Measurements from ENCODE around the gene RNF11. TPM values are rescaled to one million over a fixed set of nuclear protein-coding genes. Genes with fewer than 3 reads are reported as not detected.

RNF11 gene
- polyA plus RNA-seq, 1 donor from 2014 or later, result 210 TPM

GRCh38 chr1:51215169-51215568 is 20.9 kb upstream of the RNF11 start:
- Histone ChIP-seq H2AFZ (ENCODE audit: low read depth, low read length) (no peak overlapping the region), H3K27ac (ENCODE audit: low read length) (no peak overlapping the region), H3K79me2 (replicated peaks; ENCODE audit: insufficient read depth, low read length) (no peaks in the 10 kb centered on the region), H3K9me3 (ENCODE audit: low read length) (no peaks in the 10 kb centered on the region), H3K9me2 (ENCODE audit: insufficient read depth, low read length) (no peaks in the 10 kb centered on the region), H3F3A (ENCODE audit: insufficient read depth, low read length, poor library complexity, severe bottlenecking) (no peaks in the 10 kb centered on the region), H3K27me3 (ENCODE audit: insufficient read depth, low read depth, low read length) (no peaks in the 10 kb centered on the region), H4K20me1 (ENCODE audit: insufficient read depth) (no peaks in the 10 kb centered on the region), H3K4me3 (ENCODE audit: low read length) (no peak overlapping the region), H3K36me3 (ENCODE audit: insufficient read depth, low read length) (no peaks in the 10 kb centered on the region), H3K4me2 (ENCODE audit: low read length) (no peak overlapping the region), H3K9ac (ENCODE audit: low read length) (no peak overlapping the region)
- no peak for TF ChIP-seq TAF1 (IDR thresholded peaks at IDR 0.05; ENCODE audit: low read depth)
- TF ChIP-seq REST (IDR thresholded peaks at IDR 0.05; ENCODE audit: borderline replicate concordance), result no peak
- TF ChIP-seq SMC3 (conservative IDR thresholded peaks at IDR 0.05; ENCODE audit: poor library complexity), result no peak
- no peak for TF ChIP-seq EZH2 (IDR thresholded peaks at IDR 0.05; ENCODE audit: borderline replicate concordance, insufficient read depth, low read length, poor library complexity, severe bottlenecking)
- TF ChIP-seq CTCF (IDR thresholded peaks at IDR 0.05; ENCODE audit: poor library complexity, severe bottlenecking), result no peak
- no peak for TF ChIP-seq MXI1 (conservative IDR thresholded peaks at IDR 0.05; ENCODE audit: poor library complexity, severe bottlenecking)
- no peak for TF ChIP-seq POLR2AphosphoS5 (IDR thresholded peaks at IDR 0.05)
- no peak for TF ChIP-seq EP300 (conservative IDR thresholded peaks at IDR 0.05; ENCODE audit: poor library complexity, severe bottlenecking)
- TF ChIP-seq RAD21 (conservative IDR thresholded peaks at IDR 0.05), result no peak

- Histone ChIP-seq H2AFZ (ENCODE audit: low read depth, low read length) (no peak overlapping the region), H3F3A (ENCODE audit: insufficient read depth, low read length, poor library complexity, severe bottlenecking) (no peaks in the 10 kb centered on the region), H3K9me2 (ENCODE audit: insufficient read depth, low read length) (no peaks in the 10 kb centered on the region), H3K4me3 (ENCODE audit: low read length) (no peak overlapping the region), H3K27me3 (ENCODE audit: insufficient read depth, low read depth, low read length) (no peaks in the 10 kb centered on the region), H4K20me1 (ENCODE audit: insufficient read depth) (no peaks in the 10 kb centered on the region), H3K27ac (ENCODE audit: low read length) (no peak overlapping the region), H3K4me2 (ENCODE audit: low read length) (no peak overlapping the region), H3K79me2 (replicated peaks; ENCODE audit: insufficient read depth, low read length) (no peaks in the 10 kb centered on the region), H3K36me3 (ENCODE audit: insufficient read depth, low read length) (no peaks in the 10 kb centered on the region), H3K9me3 (ENCODE audit: low read length) (no peaks in the 10 kb centered on the region), H3K9ac (ENCODE audit: low read length) (no peak overlapping the region)
- TF ChIP-seq REST (IDR thresholded peaks at IDR 0.05; ENCODE audit: borderline replicate concordance), result no peak
- no peak for TF ChIP-seq EP300 (conservative IDR thresholded peaks at IDR 0.05; ENCODE audit: poor library complexity, severe bottlenecking)
- TF ChIP-seq TAF1 (IDR thresholded peaks at IDR 0.05; ENCODE audit: low read depth), result no peak
- TF ChIP-seq POLR2AphosphoS5 (IDR thresholded peaks at IDR 0.05), result no peak
- TF ChIP-seq CTCF (IDR thresholded peaks at IDR 0.05; ENCODE audit: poor library complexity, severe bottlenecking), result no peak
- TF ChIP-seq EZH2 (IDR thresholded peaks at IDR 0.05; ENCODE audit: borderline replicate concordance, insufficient read depth, low read length, poor library complexity, severe bottlenecking), result no peak
- TF ChIP-seq SMC3 (conservative IDR thresholded peaks at IDR 0.05; ENCODE audit: poor library complexity), result no peak
- TF ChIP-seq MXI1 (conservative IDR thresholded peaks at IDR 0.05; ENCODE audit: poor library complexity, severe bottlenecking), result no peak
Observed at GRCh38 chr1:51216631-51217030, 19.4 kb upstream of the RNF11 start.
